ENCODE data around the gene NKX1-1. TPM values are rescaled to one million over a fixed set of nuclear protein-coding genes. Genes with fewer than 3 reads are reported as not detected.
"Not testable (repeated sequence)": the region's sequence is repeated elsewhere in the genome, so short reads cannot be mapped to it uniquely, and the experiment has no call there.

Gene NKX1-1
- total RNA-seq, 1 donor from 2014 or later = not detected

GRCh38 chr4:1373892-1374705 lies 32.1 kb downstream of the NKX1-1 start:
- DNase-seq = no peak

DNA sequence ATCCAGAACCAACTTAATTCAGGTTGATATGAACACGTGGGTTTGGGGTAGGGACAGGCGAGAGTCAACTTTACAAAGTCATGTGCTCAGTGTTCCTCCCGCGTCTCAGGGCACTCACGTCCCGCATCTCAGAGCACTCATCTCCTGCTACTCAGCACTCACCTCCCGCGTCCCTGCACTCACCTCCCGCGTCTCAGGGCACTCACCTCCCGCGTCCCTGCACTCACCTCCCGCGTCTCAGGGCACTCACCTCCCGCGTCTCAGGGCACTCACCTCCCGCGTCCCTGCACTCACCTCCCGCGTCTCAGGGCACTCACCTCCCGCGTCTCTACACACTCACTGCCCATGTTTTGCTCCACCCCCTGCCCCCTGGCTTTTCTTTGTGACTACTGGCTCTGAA lies 33.7 kb downstream of the NKX1-1 start:
- DNase-seq = not testable (repeated sequence)

DNA sequence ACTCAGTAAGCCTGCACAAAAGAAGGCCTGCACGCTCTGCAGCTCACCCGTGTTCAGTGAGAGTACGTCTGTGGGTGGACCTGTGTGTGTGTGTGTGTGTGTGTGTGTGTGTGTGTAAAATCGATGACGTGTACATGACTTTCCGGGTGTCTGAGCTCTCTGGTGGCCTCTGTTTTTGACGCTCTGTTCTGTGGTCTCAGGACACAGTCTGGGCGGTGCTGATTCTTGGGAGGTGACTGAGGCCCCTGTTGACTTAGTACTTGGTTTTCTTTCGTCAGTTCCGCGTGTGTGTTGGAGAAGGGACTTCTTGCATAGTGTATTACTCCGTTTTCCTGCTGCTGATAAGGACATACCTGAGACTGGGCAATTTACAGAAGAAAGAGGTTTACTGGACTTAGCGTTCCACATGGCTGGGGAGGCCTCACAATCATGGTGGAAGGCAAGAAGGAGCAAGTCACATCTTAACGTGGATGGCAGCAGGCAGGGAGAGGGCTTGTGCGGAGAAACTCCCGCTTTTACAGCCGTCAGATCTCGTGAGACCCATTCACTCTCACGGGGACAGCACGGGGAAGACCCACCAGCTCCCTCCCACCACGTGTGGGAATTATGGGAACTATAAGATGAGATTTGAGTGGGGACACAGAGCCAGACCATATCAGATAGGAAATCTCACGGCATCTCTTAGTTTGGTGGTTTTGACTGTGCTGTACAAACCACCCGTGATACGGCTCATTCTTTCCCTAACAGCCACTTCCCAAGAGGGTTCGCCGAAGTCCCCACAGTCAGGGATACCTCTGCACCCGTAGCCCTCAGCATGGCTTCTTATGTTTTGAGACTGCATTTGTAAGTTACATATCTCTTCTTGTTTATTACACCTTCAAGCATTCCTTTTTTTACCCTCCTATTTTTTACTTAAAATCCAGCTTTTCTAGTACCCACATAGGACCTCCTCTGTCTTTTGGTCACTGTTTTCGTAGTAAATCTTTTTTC lies 34.8 kb downstream of the NKX1-1 start:
- DNase-seq = no peak

DNA sequence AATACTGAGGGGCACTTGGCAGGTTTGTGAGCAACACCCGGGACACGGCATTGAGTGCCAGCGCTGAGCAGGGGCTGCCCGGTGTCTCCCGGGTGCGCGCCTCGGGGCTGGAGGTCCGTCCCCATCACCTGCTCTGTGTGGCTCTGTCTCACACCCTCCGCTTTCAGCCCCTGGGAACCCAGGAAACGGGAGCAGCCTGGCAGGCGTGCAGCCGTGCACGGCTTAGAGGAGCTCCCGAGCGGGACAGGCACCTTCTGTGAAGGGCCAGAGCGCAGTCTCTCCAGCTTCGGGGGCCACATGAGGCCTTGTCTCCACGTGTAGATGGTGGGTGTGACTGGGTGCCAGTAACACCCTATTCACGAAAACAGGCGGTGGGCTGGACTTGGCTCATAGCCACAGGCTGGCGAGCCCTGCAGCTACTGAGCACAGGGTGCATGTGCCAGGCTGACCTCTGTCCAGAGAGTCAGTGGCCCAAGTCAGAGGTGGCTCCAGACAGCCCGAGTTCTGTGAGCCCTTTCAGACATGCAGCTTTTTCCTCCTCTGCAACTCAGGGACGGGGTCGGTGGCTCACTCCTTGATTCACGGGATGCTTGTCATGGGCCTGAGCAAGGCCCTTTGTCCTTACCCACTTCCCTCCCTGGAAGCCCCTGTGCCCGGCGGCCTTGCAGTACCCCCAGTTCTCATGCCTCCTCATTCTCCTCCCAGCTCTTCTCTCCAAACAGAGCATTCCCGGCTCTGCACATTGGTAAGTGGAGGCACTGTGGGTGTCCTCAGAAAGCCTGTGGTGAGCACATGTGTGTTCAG lies 35.7 kb downstream of the NKX1-1 start:
- no peak for DNase-seq

DNA sequence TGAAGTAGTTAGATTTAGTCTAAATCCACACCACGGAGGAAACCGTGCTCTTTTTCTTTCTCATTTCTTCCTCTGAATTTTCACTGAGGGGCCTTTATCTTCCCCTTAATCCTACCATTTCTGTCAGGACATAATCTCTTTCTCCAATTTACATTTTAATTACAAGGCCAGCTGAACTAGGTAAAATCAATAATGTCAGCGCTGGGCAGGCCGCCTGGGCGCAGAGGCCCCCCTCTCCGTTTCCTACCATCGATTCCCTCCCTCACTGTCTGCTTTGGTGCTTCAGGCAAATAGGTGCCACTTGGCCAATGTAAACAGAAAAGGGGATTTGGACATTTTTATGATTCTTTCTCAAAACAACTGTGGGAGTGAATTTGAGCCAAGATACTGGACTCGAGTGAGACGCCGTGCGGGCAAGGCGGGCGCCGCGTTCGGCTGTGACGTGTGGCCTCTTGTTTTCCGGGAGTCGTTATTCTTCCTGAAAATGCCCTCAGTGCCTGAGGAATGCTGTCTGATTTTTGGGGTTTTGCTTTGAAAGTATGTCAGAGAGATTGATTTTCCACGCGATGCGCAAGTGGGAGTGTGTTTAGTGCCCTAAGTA lies 36.7 kb downstream of the NKX1-1 start:
- DNase-seq = no peak

DNA sequence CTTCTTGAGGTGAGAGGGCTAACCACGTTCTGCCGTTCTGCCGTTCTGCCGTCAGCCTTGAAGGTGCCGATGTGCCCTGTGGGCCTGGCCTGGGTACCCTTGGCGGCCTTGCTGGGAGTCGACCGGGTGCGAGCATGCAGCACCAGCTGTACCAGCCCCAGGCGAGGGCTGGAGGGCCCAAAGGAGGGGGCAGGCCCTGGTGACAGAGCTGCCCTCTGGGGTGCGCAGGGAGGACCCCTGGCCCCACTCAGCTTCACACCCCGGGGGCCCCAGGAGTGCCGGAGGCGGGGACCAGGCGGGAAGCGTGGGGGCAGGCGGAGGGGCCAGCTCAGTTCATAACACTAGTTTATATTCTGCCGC lies 37.2 kb downstream of the NKX1-1 start:
- no peak for DNase-seq

- no peak for DNase-seq
Observed at GRCh38 chr4:1368421-1369090, 37.7 kb downstream of the NKX1-1 start.

- DNase-seq = no peak
Observed at GRCh38 chr4:1367936-1368289, 38.3 kb downstream of the NKX1-1 start.

GRCh38 chr4:1367230-1367935 lies 38.9 kb downstream of the NKX1-1 start:
- no peak for DNase-seq

- no peak for DNase-seq
Observed at GRCh38 chr4:1366371-1367229, 39.6 kb downstream of the NKX1-1 start.

DNA sequence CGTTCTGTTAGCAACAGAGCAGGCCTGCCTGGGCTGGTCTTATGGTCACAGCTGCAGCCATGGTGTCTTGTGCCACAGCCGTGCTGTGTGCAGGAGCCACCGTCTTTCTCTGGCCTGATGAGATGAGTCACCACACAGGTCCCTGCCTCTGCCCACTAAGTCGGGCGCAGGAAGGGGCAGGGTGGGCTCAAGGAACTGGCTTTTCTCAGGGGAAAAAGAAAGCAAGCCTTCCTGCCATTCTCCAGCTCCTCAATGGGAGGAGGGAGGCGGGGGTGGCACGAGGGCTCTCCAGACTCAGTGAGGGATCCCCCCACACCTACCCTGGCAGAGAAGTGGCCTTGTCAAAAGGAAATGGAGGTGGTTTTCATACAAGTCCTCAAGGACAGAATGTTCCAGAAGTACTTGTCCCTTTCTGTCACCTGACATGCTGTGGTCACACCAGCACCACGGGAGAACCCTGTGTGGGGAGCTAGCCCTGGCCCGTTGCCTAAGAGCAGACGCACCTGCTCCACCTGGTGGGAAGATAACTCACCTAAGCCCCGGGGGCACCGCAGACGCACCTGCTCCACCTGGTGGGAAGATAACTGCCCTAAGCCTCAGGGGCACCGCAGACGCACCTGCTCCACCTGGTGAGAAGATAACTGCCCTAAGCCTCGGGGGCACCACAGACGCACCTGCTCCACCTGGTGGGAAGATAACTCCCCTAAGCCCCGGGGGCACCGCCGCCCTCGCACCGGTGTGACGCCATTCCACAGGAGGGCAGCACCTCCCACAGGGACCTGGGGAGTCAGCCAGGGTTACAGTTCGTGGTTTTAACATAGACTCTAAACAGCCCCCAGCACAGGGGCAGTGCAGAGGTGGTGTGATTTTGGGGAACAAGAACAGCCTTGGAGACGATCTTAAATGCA lies 40.7 kb downstream of the NKX1-1 start:
- no peak for DNase-seq

- DNase-seq = no peak
Observed at GRCh38 chr4:1364748-1365147, 41.5 kb downstream of the NKX1-1 start.

DNA sequence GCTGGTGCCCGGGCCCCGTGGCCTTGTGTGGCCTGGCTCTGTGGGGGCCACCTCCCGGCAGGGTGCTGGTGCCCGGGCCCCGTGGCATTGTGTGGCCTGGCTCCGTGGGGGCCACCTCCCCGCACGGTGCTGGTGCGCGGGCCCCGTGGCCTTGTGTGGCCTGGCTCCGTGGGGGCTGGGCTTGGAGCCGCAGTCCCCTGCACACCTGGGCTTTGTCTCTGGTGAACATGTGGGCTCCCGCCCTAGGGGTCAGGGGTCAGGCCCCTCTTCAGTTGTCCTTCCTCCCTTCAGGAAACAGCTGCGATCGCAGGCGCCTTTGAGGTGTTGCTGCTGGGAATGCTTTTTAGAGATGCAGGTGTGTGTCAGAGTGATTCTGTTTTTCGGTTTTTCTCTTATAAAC lies 42.0 kb downstream of the NKX1-1 start:
- DNase-seq = no peak

DNA sequence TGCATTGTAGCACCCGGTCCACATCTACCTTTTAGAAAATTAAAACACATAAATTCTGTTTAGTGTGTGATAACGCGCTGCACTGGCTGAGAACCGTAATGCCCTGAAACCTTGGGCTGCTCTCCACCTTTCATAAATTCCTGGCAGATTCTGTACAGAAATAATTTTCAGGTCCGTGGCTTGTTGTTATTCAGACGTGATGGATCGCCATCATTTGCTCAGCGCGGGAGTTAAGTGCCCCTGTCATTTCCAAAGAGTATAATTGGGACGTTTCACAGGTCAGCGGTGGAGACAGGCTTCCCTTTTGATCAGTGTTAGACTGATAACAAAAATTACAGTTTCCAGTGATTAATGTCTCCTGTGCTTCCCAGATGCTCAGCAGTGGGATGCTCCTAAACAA lies 42.7 kb downstream of the NKX1-1 start:
- DNase-seq = no peak

DNA sequence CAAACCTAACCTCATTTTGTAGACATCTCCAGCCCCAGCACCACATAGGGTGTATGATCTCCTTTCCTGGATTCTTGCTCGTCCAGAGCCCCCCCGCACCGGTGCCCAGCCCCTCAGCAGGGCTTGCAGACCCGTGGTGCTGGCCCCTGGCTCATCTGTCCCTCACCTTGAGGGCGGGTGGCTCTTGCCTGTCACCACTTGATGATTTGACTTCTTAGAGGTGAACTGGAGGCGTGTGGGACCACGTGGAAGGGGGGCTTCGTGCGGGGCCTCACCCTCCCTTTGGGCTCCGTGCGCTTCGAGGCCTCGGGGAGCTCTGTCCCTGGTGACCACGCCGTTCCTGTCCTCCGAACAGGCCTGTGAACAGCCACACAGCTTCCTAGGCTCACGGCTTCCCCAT lies 43.7 kb downstream of the NKX1-1 start:
- no peak for DNase-seq

- no peak for DNase-seq
Observed at GRCh38 chr4:1362046-1362445, 44.2 kb downstream of the NKX1-1 start.

DNA sequence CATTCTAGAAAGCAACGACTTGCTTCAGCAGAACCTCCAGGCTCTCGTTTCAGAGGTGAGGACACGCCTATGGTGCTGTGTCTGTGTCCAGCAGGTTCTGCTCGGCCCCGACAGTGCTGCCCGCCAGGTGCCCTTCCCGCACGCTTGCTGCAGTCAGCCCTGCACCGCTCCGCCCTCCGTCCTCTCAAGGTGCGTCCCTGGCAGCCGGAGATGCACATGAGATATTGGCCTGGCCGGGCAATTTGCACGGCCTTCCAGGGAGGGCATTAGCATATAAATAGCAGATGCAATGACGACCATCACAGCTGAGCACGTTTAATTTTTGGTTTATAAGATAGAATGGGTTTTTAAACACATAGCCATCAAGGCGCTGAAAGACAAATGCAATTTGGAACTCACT lies 44.8 kb downstream of the NKX1-1 start:
- DNase-seq = no peak

DNA sequence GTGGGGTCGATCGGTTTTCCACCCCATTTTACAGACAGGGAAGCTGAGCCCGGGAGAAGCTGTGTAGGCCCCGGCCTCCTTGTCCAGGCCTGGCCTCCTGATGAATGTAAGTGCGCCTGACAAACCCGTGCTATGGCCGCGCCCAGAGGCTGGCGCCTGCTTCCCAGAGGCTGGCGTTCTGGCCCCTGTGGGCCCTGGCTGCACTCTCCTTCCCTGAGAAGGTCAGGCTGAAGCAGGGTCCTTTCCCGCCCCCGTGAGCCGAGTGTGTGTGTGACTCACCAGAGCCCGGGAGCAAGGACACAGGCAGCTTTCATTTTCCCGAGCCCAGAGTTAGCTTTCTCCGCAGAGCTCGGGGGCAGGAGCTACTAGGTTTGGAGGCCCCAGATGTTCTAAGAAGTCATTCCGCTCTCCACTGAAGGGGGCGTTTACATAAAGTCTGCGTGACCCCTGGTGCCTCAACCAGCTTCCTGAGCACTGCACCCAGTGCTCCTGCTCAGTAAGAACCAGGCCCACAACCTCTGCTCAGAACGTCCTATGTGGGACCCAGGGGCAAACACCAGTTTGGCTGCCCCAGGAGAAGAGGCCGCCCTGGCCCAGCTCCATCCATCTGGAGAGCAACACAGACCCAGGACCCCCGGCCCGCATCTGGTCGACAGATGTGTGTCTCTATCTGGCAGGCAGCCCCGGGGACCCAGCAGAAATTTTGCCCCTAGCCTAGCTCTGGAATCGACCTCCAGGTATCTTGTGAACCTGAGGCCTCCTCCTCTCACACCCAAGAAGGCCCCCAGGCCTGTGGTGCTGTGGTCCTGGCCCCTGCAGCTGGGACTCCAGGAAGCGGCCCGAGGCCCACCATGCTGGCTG lies 45.6 kb downstream of the NKX1-1 start:
- no peak for DNase-seq

All from occipital lobe (tissue), 2 donors.